ENCODE data around the gene CEP170B. TPM values are rescaled to one million over a fixed set of nuclear protein-coding genes. Genes with fewer than 3 reads are reported as not detected.

CEP170B gene
- total and polyA plus RNA-seq, 2 of the 8 experiments (the other 6 are each of a cell fraction or from before 2014, with no cell fraction given), result 9.1 to 33.8 TPM

- TF ChIP-seq, protein P1, sequence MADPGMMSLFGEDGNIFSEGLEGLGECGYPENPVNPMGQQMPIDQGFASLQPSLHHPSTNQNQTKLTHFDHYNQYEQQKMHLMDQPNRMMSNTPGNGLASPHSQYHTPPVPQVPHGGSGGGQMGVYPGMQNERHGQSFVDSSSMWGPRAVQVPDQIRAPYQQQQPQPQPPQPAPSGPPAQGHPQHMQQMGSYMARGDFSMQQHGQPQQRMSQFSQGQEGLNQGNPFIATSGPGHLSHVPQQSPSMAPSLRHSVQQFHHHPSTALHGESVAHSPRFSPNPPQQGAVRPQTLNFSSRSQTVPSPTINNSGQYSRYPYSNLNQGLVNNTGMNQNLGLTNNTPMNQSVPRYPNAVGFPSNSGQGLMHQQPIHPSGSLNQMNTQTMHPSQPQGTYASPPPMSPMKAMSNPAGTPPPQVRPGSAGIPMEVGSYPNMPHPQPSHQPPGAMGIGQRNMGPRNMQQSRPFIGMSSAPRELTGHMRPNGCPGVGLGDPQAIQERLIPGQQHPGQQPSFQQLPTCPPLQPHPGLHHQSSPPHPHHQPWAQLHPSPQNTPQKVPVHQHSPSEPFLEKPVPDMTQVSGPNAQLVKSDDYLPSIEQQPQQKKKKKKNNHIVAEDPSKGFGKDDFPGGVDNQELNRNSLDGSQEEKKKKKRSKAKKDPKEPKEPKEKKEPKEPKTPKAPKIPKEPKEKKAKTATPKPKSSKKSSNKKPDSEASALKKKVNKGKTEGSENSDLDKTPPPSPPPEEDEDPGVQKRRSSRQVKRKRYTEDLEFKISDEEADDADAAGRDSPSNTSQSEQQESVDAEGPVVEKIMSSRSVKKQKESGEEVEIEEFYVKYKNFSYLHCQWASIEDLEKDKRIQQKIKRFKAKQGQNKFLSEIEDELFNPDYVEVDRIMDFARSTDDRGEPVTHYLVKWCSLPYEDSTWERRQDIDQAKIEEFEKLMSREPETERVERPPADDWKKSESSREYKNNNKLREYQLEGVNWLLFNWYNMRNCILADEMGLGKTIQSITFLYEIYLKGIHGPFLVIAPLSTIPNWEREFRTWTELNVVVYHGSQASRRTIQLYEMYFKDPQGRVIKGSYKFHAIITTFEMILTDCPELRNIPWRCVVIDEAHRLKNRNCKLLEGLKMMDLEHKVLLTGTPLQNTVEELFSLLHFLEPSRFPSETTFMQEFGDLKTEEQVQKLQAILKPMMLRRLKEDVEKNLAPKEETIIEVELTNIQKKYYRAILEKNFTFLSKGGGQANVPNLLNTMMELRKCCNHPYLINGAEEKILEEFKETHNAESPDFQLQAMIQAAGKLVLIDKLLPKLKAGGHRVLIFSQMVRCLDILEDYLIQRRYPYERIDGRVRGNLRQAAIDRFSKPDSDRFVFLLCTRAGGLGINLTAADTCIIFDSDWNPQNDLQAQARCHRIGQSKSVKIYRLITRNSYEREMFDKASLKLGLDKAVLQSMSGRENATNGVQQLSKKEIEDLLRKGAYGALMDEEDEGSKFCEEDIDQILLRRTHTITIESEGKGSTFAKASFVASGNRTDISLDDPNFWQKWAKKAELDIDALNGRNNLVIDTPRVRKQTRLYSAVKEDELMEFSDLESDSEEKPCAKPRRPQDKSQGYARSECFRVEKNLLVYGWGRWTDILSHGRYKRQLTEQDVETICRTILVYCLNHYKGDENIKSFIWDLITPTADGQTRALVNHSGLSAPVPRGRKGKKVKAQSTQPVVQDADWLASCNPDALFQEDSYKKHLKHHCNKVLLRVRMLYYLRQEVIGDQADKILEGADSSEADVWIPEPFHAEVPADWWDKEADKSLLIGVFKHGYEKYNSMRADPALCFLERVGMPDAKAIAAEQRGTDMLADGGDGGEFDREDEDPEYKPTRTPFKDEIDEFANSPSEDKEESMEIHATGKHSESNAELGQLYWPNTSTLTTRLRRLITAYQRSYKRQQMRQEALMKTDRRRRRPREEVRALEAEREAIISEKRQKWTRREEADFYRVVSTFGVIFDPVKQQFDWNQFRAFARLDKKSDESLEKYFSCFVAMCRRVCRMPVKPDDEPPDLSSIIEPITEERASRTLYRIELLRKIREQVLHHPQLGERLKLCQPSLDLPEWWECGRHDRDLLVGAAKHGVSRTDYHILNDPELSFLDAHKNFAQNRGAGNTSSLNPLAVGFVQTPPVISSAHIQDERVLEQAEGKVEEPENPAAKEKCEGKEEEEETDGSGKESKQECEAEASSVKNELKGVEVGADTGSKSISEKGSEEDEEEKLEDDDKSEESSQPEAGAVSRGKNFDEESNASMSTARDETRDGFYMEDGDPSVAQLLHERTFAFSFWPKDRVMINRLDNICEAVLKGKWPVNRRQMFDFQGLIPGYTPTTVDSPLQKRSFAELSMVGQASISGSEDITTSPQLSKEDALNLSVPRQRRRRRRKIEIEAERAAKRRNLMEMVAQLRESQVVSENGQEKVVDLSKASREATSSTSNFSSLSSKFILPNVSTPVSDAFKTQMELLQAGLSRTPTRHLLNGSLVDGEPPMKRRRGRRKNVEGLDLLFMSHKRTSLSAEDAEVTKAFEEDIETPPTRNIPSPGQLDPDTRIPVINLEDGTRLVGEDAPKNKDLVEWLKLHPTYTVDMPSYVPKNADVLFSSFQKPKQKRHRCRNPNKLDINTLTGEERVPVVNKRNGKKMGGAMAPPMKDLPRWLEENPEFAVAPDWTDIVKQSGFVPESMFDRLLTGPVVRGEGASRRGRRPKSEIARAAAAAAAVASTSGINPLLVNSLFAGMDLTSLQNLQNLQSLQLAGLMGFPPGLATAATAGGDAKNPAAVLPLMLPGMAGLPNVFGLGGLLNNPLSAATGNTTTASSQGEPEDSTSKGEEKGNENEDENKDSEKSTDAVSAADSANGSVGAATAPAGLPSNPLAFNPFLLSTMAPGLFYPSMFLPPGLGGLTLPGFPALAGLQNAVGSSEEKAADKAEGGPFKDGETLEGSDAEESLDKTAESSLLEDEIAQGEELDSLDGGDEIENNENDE (IDR thresholded peaks at IDR 0.05; ENCODE audit: insufficient replicate concordance, low read length), result no peak
- no peak for TF ChIP-seq TAF1 (IDR thresholded peaks at IDR 0.05; ENCODE audit: low read depth, low read length)
- no peak for TF ChIP-seq HDAC6 (IDR thresholded peaks at IDR 0.05; ENCODE audit: low read depth, low read length)
- no peak for TF ChIP-seq EZH2 (IDR thresholded peaks at IDR 0.05; ENCODE audit: low read depth, low read length, severe bottlenecking)
These were observed 52.0 kb downstream of the CEP170B start (continued) for GRCh38 chr14:104917116-104917515.

Measured in H1 (cell line).